ENCODE results near the gene RAB2B. TPM values are rescaled to one million over a fixed set of nuclear protein-coding genes. Genes with fewer than 3 reads are reported as not detected.

The RAB2B gene
- 16.9 TPM for total RNA-seq
- long read RNA-seq, partial matches to known transcripts, result 0 of 3 reads
- long read RNA-seq, other reads (novel, unspliced or antisense), result 3 of 3 reads

GRCh38 chr14:21476925-21477681, at the start of gene RAB2B, which contains the start of gene TOX4:
Gene RAB2B (minus strand): TSS chr14:21476959. CDS start chr14:21476872, 87 bp downstream.
Gene TOX4 (plus strand): TSS chr14:21477195. CDS start chr14:21477279, 84 bp downstream.
- ATAC-seq (ENCODE audit: poor library complexity), result peak; percentile 99
- intact Hi-C loops (cut with DNase I), result no loop called here
- peak; percentile 95 for DNase-seq

DNA sequence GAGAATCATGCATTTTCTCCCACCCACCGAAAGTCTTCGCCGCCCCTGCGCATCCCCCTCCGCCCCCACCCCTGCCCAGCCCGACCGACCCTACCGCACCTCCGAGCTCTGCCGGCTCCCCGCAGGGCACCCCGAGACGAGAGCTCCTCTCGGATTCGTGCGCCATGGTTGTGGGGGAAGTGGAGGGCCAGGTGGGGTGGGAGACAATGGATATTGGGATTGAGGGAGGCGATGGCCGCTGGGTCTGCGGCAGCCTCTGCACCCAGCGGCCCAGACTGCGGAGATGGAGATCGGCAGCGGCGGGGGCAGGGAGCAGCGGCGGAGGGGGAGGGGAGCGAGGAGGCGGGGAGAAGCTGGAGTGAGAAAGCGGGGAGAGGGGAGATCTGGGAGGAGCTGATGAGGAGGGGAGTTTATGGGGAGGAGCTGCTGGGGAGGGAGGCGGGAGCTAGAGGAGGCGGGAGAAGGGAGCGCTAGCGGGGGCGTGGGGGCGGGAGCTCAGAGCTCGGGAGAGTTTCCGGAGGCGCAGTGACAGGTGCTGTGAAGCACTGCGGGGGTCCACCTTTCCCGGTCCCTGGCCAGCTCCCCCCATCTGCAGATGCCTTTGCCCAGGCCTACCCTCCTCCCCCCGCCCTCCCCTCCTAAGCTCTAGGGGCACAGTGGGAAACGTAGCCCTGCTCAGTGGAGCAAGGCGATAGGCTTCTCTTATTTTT, 49.4 kb upstream of the RAB2B start, which contains the start of gene SALL2:
Gene SALL2, minus strand, starts transcription at position 385 of the 710 bp plus-strand sequence. Its CDS starts 219 bp downstream, at position 166.
- intact Hi-C loops (cut with DNase I), result no loop called here
- ATAC-seq (ENCODE audit: poor library complexity), result peak; percentile 92
- DNase-seq, result peak; percentile 79

- DNase-seq (no peak), ATAC-seq (ENCODE audit: poor library complexity) (peak; percentile 52)
- intact Hi-C loops (cut with DNase I), result no loop called here
Observed at GRCh38 chr14:21525571-21525961, 48.8 kb upstream of the RAB2B start.

- intact Hi-C loops (cut with DNase I), result no loop called here
- ATAC-seq (ENCODE audit: poor library complexity) (no peak), DNase-seq (no peak)
Observed at GRCh38 chr14:21524575-21525490, 48.1 kb upstream of the RAB2B start.

- no peak for DNase-seq
- no peak for ATAC-seq (ENCODE audit: poor library complexity)
- intact Hi-C loops (cut with DNase I), result no loop called here
Observed at GRCh38 chr14:21523203-21523602, 46.4 kb upstream of the RAB2B start.

DNA sequence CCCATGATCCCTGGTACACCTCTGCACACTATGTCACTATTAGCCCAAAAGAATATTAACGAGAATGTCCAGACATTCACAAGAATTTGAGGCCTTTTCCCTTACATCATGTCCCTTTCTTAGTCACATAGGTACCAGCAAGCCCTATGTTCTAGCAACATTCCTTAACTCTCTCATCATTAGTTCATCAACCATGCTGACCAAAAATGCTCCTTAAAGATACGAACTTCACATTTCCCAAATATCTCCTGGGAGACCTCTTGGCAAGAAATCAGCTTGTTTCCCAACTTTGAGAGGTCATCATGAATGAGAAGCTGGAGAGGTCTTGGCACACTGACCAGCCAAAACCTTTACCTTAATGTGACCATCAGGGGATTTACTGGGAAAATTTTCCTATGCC, 44.7 kb upstream of the RAB2B start:
- no peak for DNase-seq
- no peak for ATAC-seq (ENCODE audit: poor library complexity)
- intact Hi-C loops (cut with DNase I), result no loop called here

DNA sequence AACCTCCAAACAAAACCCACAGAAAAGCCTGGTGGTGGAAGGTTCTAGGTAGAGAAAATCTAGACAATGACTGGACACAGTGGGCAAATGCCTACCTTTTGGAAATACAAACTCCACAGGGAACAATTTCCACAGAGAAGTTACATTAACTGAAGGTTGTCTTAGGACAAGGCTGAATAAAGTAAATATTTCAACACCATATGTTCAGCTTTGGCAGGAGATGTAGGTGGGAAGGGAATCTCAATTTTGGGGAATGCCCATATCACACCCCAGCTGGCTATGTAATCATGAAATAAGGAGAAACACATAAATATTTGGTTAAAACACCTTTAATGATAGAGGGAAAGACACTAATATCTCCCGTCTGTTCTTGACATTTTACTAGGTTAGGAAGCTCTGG, 44.0 kb upstream of the RAB2B start:
- DNase-seq, result no peak
- no peak for ATAC-seq (ENCODE audit: poor library complexity)
- intact Hi-C loops (cut with DNase I), result no loop called here

DNA sequence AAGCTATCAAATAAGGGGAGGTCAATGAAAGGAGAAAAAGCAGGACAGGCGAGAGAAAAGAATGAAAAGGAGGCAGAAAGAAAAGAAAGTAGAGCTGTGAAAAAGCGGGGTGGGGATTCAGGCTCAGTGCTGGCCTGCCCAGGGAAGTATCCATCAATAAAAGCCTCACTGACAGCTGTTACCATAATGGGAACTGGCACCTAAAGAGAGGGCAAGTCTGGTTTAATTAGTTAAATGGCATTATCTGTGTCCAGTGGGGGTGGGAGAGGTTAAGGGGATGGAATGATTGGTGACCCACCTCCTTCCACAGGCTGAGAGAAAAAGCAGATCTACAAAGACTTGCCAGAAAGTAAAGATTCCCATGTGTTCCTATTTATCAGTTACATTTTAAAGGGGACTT, 42.0 kb upstream of the RAB2B start:
- intact Hi-C loops (cut with DNase I), result no loop called here
- DNase-seq (no peak), ATAC-seq (ENCODE audit: poor library complexity) (no peak)

DNA sequence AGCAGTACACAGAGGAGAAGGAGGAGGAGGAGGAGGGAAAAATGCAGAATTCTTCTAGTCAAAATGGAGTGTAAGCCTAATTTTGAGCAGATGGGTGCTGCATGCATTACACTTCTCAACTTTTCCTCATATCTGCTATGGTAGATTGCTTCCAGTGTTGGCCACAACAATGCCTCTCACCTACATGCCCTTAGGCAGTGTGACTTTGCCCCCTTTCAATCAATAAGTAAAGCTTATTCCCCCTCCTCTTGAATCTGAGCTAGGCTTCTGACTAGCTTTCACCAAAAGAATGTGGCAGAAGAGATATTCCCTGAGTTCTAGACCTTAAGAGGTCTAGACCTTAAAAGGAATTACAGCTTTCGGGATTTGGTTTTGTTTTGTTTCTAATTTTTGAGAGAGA, 37.6 kb upstream of the RAB2B start:
- ATAC-seq (ENCODE audit: poor library complexity) (no peak), DNase-seq (no peak)
- intact Hi-C loops (cut with DNase I), result no loop called here

DNA sequence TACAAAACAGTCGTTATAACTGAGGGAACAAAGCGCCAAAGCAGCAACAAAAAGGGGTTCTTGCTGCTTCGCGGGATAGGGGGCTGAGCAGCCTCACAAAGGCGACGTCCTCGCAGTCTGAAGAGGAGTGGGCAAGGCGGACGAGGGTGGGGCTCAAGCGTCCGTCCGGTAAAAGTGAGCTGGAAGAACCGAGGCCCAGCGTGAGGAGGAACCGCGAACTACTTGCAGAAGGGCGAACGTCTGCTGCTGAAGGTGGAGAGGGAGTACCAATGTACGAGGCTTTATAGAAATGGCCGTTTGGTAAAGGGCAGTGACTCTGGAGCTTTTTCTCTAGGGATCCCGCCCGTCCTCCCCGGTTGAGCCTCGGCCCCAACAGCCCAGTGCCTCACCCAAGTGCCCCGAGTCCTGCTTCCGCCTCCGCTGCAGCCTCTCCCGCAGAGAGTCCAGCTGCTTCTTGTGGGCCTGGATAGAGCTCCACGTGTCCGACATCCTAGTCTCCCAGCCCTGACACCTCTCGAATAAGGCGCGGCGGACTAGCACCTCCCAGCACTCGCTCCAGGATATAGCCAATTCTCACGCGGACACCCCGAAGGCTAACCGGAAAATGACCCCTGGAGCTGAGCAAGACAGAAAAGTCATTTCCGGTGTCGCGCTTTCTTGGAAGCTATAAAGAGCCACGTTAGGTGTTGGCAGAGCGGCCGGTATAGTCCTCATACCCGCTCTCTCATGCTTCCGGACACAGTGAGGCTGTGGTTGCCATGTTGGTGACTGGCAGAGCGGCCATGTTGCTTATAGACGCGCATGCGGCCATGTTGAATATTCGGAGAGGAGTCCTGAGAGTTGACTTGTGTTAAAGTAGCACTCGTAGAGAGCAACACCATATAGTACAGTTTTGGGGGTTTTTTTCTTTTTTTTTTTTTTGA, 34.2 kb upstream of the RAB2B start, which contains the start of gene METTL3:
Gene METTL3, minus strand, starts transcription at position 606 of the 923 bp plus-strand sequence. Its CDS starts 117 bp downstream, at position 489.
- intact Hi-C loops (cut with DNase I), result no loop called here
- DNase-seq (peak; percentile 99), ATAC-seq (ENCODE audit: poor library complexity) (peak; percentile 99)

DNA sequence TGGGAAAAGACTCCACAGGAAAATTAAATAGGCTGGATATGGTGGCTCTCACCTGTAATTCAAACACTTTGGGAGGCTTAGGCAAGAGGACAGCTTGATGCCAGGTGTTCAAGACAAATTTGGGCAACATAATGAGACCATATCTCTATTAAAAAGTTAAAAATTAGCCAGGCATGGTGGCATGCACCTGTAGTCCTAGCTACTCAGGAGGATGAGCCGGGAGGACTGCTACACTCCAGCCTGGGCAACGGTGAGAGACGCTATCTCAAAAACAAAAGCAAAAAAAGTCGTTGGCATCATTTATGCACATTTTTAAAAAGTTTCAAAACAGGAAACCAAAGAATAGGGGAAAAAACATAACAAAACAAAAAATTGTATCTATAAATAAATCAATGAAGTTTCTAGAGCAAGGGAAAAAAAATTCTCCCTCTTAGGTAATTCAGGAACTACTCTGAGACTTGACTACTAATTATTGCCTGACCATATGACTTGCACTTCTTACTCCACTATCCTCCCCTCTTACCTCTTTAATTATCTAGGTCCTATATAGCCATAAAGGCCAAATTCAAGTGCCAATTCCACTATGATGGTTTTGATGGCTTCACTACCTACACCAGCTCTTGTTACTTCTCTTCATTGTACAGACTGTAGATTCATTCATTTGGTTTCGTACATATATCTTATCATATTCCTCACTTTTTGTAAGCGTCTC, 32.8 kb upstream of the RAB2B start:
- ATAC-seq (ENCODE audit: poor library complexity), result no peak
- intact Hi-C loops (cut with DNase I), result no loop called here
- no peak for DNase-seq

DNA sequence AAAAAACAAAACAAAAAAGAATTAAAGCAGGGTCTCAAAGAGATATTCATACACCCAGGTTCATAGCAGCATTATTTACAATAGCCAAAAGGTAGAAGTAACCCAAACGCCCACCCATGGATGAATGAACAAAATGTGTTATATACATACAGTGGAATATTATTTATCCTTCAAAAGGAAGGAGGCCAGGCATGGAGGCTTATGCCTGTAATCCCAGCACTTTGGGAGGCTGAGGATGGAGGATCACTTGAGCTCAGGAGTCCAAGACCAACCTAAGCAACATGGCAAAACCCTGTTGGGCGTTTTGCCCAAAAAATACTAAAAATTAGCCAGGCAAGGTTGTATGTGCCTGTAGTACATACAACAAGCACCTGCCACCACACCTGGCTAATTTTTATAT, 29.8 kb upstream of the RAB2B start:
- ATAC-seq (ENCODE audit: poor library complexity) (no peak), DNase-seq (no peak)
- intact Hi-C loops (cut with DNase I), result no loop called here

GRCh38 chr14:21505012-21505553, 28.3 kb upstream of the RAB2B start:
- DNase-seq, result no peak
- no peak for ATAC-seq (ENCODE audit: poor library complexity)
- intact Hi-C loops (cut with DNase I), result no loop called here

DNA sequence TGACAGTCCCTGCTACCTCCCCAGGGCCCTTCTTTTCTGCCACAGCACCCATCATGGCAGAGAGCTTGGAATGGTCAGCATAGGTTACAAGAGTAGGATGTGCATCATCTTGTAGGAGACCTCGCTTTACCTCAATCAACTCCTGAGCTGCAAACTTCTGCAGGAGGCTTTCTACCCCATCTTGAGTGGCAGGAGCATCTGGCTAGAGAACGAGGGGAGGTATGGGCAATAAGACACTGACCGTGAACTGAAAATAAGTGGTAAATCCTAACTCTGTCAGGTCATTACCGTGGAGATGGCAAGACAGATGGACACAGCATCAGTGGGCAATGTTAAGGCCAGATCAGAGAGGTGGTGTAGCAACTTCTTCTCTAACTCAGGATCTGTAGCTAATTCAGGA, 26.6 kb upstream of the RAB2B start:
- intact Hi-C loops (cut with DNase I), result no loop called here
- DNase-seq (no peak), ATAC-seq (ENCODE audit: poor library complexity) (no peak)

GRCh38 chr14:21501568-21501967, 24.8 kb upstream of the RAB2B start:
- DNase-seq (no peak), ATAC-seq (ENCODE audit: poor library complexity) (no peak)
- intact Hi-C loops (cut with DNase I), result no loop called here

DNA sequence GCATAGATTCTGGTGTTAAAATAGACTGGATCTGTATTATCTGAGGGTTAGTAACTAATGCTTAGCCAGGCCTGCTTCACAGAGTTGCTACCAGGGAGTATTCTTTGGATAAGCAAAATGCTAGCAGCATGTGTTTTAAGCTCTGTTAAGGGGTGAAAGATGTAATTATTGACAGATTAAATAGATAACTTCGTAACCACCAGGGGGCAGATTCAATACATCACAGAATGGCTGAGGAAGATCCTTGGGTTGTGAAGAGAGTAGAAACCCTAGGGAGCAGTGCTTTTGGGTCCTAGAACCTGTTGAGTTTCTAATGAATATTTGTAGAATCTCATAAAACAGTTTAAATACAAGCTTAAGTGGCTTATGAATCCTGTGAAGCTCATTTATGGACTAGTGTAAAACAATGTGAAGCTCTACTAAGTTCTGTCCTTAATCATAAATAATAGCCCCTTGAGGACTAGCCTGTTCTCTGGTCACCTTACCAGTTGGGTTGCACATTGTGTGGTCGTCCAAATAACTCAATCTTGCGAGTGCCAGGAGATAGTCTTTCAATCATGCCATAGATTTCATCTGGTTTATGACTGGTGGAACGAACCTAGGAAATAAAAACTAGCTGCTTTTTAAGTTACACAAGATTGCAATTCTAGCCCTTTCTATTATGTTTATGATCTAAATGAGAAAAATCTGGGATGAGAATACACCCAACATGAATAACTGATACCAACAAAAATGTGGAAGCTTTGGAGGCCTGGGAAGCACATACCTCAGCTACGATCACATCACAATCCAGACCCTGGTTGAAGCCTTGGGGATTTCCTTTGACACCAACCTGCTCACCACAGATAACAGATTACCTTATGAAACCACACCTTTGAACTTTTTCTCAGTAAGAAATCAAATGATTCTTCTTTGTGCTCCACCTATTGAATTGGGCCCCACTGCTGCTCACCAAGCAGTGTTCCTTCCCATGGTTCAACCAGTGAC, 22.1 kb upstream of the RAB2B start:
- ATAC-seq (ENCODE audit: poor library complexity) (no peak), DNase-seq (no peak)
- intact Hi-C loops (cut with DNase I), result no loop called here

All from Right ventricle myocardium superior (tissue), 1 donor.